HG02973 (cell line): ENCODE measurements around the gene SH3TC1.

ENCODE experiments used
- ATAC-seq: cut with Tn5 transposase; IDR thresholded peaks from one replicate; pipeline ENCODE4 v1.9.1; 2021; ENCODE audit warnings: moderate library complexity; ENCODE audit not compliant: unreplicated experiment

SH3TC1 gene

GRCh38 chr4:8163436-8164193 is 35.5 kb upstream of the SH3TC1 start:
- ATAC-seq: no peak

- ATAC-seq: no peak
Observed at GRCh38 chr4:8164194-8164565, 34.9 kb upstream of the SH3TC1 start.

GRCh38 chr4:8164687-8165086 is 34.4 kb upstream of the SH3TC1 start:
- ATAC-seq: no peak

GRCh38 chr4:8165374-8165896 is 33.7 kb upstream of the SH3TC1 start:
- ATAC-seq: no peak

GRCh38 chr4:8167291-8167690 is 31.8 kb upstream of the SH3TC1 start:
- ATAC-seq: no peak

- no peak for ATAC-seq
Observed at GRCh38 chr4:8167815-8168214, 31.3 kb upstream of the SH3TC1 start.

- no peak for ATAC-seq
Observed at GRCh38 chr4:8168232-8168631, 30.9 kb upstream of the SH3TC1 start.

- ATAC-seq: no peak
Observed at GRCh38 chr4:8168832-8169598, 30.1 kb upstream of the SH3TC1 start.

GRCh38 chr4:8169763-8170162 is 29.3 kb upstream of the SH3TC1 start:
- ATAC-seq: no peak

- ATAC-seq: no peak
Observed at GRCh38 chr4:8170341-8170740, 28.7 kb upstream of the SH3TC1 start.

- no peak for ATAC-seq
Observed at GRCh38 chr4:8171266-8171665, 27.8 kb upstream of the SH3TC1 start.

GRCh38 chr4:8171984-8172924 is 26.8 kb upstream of the SH3TC1 start:
- ATAC-seq: peak; percentile 67

GRCh38 chr4:8173492-8174242 is 25.4 kb upstream of the SH3TC1 start:
- no peak for ATAC-seq

GRCh38 chr4:8174970-8175369 is 24.1 kb upstream of the SH3TC1 start:
- no peak for ATAC-seq

GRCh38 chr4:8175686-8176085 is 23.4 kb upstream of the SH3TC1 start:
- ATAC-seq: no peak

GRCh38 chr4:8176547-8177399 is 22.3 kb upstream of the SH3TC1 start:
- ATAC-seq: peak; percentile 82

GRCh38 chr4:8177552-8177951 is 21.5 kb upstream of the SH3TC1 start:
- no peak for ATAC-seq

- no peak for ATAC-seq
Observed at GRCh38 chr4:8177956-8178355, 21.1 kb upstream of the SH3TC1 start.

- no peak for ATAC-seq
Observed at GRCh38 chr4:8179074-8179473, 20.0 kb upstream of the SH3TC1 start.
